Endodermal cell (in vitro differentiated cells): ENCODE data around the gene CCDC86. TPM values are rescaled to one million over a fixed set of nuclear protein-coding genes. Genes with fewer than 3 reads are reported as not detected.

Source experiments
- DNase-seq: peaks from one replicate; pipeline ENCODE4 v3.0.0-alpha.2; 2017
- H3K27ac ChIP-seq: 2 replicates; pipeline ENCODE4 v1.5.1; 2013; ENCODE audit warnings: mild to moderate bottlenecking, low read depth, low read length, moderate library complexity
- H3K27me3 ChIP-seq: 2 replicates; pipeline ENCODE4 v1.6.1; 2013; ENCODE audit warnings: mild to moderate bottlenecking, low read length, moderate library complexity; ENCODE audit not compliant: insufficient read depth, control insufficient read depth, poor library complexity, severe bottlenecking
- H3K36me3 ChIP-seq: 2 replicates; pipeline ENCODE4 v1.7.0; 2013; ENCODE audit warnings: mild to moderate bottlenecking, low read length, moderate library complexity; ENCODE audit not compliant: control insufficient read depth, insufficient read depth
- H3K4me1 ChIP-seq: one replicate; pipeline ENCODE4 v1.7.0; 2013; ENCODE audit warnings: low read length; ENCODE audit not compliant: control insufficient read depth, insufficient read depth
- H3K4me3 ChIP-seq: 2 replicates; pipeline ENCODE4 v1.5.1; 2013; ENCODE audit warnings: mild to moderate bottlenecking, low read length, moderate library complexity
- H3K9ac ChIP-seq: 2 replicates; pipeline ENCODE4 v1.6.1; 2013; ENCODE audit warnings: mild to moderate bottlenecking, low read length, moderate library complexity; ENCODE audit not compliant: poor library complexity, severe bottlenecking; ENCODE audit errors: extremely low read depth
- H3K9me3 ChIP-seq: 2 replicates; pipeline ENCODE4 v1.6.1; 2013; ENCODE audit warnings: mild to moderate bottlenecking, low read length, moderate library complexity; ENCODE audit not compliant: control insufficient read depth
- H3K27ac Mint-ChIP-seq: 2 replicates; pipeline ENCODE4 v1.8.0; 2020; ENCODE audit warnings: mixed read lengths
- H3K27me3 Mint-ChIP-seq: 2 replicates; pipeline ENCODE4 v1.8.0; 2021; ENCODE audit warnings: mild to moderate bottlenecking, mixed read lengths; ENCODE audit not compliant: insufficient read depth
- H3K36me3 Mint-ChIP-seq: 2 replicates; pipeline ENCODE4 v1.8.0; 2020; ENCODE audit warnings: low read depth, mixed read lengths
- H3K4me1 Mint-ChIP-seq: 2 replicates; pipeline ENCODE4 v1.8.0; 2020; ENCODE audit warnings: mixed read lengths
- H3K4me3 Mint-ChIP-seq: 2 replicates; pipeline ENCODE4 v1.8.0; 2020; ENCODE audit warnings: mild to moderate bottlenecking, moderate library complexity, mixed read lengths
- H3K9me3 Mint-ChIP-seq: 2 replicates; pipeline ENCODE4 v1.8.0; 2020; ENCODE audit warnings: mild to moderate bottlenecking, mixed read lengths
- WGBS, 2 experiments: methylation state at CpG; one replicate each; pipeline versions ENCODE4 v1.1.5 to v1.1.7; 2013; ENCODE audit warnings: missing lambda C conversion rate in 2 of 2, mixed read lengths in 1 of 2; ENCODE audit not compliant: insufficient coverage in 1 of 2, insufficient read length in 1 of 2; 5-methylcytosine and 5-hydroxymethylcytosine counted together
- total RNA-seq, 2 donors: library from RNA; stranded (reverse); fragmentation: NEBNext Ultra II Directional in 1 of 2; extraction: Animal tissue kit (Norgen Biotek cat#: 25700) in 1 of 2; gene quantifications; 2 replicates in 1 of 2; 3 replicates in 1 of 2; pipeline ENCODE4 v1.2.1, GENCODE V29; 2021
- TF ChIP-seq, protein P1 (sequence below): fragments of 200-600 bp; sonication (generic); conservative IDR thresholded peaks from 2 replicates; pipeline ENCODE4 v1.5.0; 2021; ENCODE audit warnings: antibody characterized with exemption, mild to moderate bottlenecking

CCDC86 gene
- total RNA-seq, 2 donors from 2014 or later, result 22.4 to 27.9 TPM

DNA sequence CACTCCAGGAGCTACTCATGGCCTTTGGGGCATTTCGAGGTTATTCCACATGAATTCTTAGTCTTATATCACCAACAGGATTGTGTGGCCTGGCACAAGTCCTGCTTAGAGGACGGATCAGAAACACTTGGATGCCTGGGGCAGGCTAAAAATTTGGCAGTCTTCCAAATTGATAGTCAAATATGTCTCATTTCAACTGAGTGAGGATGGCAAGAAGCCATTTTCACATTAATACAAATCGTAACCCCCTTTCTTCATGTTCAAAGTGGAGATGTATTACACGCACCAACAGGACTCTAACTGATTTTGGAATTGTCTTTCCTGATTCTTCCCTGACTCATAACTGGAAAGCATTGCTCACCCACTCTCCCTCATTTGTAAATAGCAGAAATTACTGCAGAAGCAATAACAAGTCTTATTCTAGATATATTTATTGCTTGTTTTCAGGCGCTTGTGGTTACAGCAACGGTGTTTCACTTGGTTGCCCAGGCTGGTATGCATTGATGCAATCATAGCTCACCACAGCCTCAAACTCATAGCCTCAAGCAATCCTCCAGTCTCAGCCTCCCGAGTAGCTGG, 10.3 kb upstream of the CCDC86 start:
- no peak overlapping the region for H3K4me3 ChIP-seq
- Mint-ChIP-seq H3K27ac (no peak overlapping the region), H3K4me3 (no peak overlapping the region), H3K36me3 (no peaks in the 10 kb centered on the region), H3K4me1 (no peaks in the 10 kb centered on the region), H3K27me3 (peaks cover 36% of the 10 kb centered on the region), H3K9me3 (no peaks in the 10 kb centered on the region)
- no peaks in the 10 kb centered on the region for H3K4me1 ChIP-seq
- H3K27me3 ChIP-seq, result peaks cover 34% of the 10 kb centered on the region
- 20 to 69% methylated on average over 2 to 7 of the region's 7 CpGs for WGBS, 2 experiments
- TF ChIP-seq, protein P1, sequence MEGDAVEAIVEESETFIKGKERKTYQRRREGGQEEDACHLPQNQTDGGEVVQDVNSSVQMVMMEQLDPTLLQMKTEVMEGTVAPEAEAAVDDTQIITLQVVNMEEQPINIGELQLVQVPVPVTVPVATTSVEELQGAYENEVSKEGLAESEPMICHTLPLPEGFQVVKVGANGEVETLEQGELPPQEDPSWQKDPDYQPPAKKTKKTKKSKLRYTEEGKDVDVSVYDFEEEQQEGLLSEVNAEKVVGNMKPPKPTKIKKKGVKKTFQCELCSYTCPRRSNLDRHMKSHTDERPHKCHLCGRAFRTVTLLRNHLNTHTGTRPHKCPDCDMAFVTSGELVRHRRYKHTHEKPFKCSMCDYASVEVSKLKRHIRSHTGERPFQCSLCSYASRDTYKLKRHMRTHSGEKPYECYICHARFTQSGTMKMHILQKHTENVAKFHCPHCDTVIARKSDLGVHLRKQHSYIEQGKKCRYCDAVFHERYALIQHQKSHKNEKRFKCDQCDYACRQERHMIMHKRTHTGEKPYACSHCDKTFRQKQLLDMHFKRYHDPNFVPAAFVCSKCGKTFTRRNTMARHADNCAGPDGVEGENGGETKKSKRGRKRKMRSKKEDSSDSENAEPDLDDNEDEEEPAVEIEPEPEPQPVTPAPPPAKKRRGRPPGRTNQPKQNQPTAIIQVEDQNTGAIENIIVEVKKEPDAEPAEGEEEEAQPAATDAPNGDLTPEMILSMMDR, result no peak
- no peaks in the 10 kb centered on the region for H3K36me3 ChIP-seq
- no peak for DNase-seq
- H3K9ac ChIP-seq, result no peak overlapping the region
- no peak overlapping the region for H3K27ac ChIP-seq
- no peaks in the 10 kb centered on the region for H3K9me3 ChIP-seq

DNA sequence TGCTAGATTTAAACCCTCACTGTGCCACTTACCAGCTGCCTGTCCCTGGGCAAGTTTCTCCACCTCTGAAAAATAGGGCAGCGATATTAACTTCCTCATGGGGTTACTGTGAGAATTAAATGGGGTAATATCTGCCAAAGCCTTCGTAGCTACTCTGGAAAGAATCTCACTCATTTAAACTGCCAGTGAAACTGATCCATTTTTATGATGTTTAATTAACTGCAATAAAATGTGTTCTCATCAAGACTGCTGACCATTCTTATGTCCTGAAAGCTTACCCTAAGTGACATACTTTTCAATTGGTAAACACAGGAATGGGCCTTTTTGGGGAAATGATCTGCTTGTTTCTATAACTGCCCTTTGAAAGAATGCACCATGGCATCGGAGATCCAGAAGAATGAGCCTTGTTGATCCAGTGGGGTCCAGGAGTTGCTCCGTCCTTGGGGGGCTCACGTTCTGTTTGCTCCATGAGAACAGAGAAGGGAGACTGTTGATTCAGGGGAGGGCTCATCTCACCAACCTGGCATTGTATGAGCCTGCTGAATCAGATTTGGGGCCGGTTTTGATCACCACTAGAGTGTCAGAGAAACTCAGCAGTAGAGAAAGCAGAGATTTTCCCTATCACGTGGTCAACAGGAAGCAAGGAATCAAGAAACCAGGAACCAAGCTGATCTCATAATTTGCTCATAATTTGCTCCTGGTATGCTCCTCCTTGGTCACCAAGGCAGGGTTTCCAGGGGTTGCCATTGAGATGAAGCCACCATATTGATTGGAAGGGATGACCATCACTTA, 7.0 kb upstream of the CCDC86 start:
- Histone ChIP-seq H3K27me3 (peaks cover 34% of the 10 kb centered on the region), H3K4me3 (no peak overlapping the region), H3K4me1 (peaks cover 6% of the 10 kb centered on the region), H3K9ac (no peak overlapping the region), H3K36me3 (no peaks in the 10 kb centered on the region), H3K9me3 (no peaks in the 10 kb centered on the region), H3K27ac (no peak overlapping the region)
- Mint-ChIP-seq H3K4me1 (peaks cover 12% of the 10 kb centered on the region), H3K4me3 (no peak overlapping the region), H3K36me3 (no peaks in the 10 kb centered on the region), H3K9me3 (no peaks in the 10 kb centered on the region), H3K27me3 (peaks cover 40% of the 10 kb centered on the region), H3K27ac (no peak overlapping the region)
- DNase-seq, result no peak
- TF ChIP-seq, protein P1, result no peak
- 65 to 79% methylated on average over 5 to 7 of the region's 7 CpGs for WGBS, 2 experiments

DNA sequence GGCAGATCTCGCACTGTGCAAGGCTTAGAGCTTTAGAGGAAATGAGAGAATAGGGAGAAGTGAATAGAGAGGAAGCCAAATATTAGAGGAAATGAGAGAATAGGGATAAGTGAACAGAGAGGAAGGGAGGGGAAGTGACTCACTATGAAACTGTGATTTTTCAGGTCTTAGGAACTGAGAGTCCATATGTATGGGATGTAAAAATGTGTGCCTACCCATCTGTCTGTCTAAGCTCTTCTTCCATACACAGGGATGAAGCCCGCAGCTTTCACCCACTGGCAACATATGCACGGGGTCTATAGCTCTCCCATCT, 6.4 kb upstream of the CCDC86 start:
- Mint-ChIP-seq H3K9me3 (no peaks in the 10 kb centered on the region), H3K36me3 (no peaks in the 10 kb centered on the region), H3K4me3 (no peak overlapping the region), H3K27ac (no peak overlapping the region), H3K4me1 (peaks cover 12% of the 10 kb centered on the region), H3K27me3 (peaks cover 40% of the 10 kb centered on the region)
- Histone ChIP-seq H3K4me1 (peaks cover 6% of the 10 kb centered on the region), H3K27me3 (peaks cover 34% of the 10 kb centered on the region), H3K9ac (no peak overlapping the region), H3K4me3 (no peak overlapping the region), H3K9me3 (no peaks in the 10 kb centered on the region), H3K36me3 (no peaks in the 10 kb centered on the region), H3K27ac (no peak overlapping the region)
- no peak for DNase-seq
- 67 to 92% methylated on average over 1 to 3 of the region's 3 CpGs for WGBS, 2 experiments
- TF ChIP-seq, protein P1, result no peak
